NCI-H774 (cell line): Measurements from ENCODE around the gene BAG5.

Source experiments
- DNase-seq: peaks from one replicate; lab custom pipeline; 2025; lab: John Stamatoyannopoulos, UW

Gene BAG5

GRCh38 chr14:103509864-103510723, 52.4 kb downstream of the BAG5 start:
- no peak for DNase-seq

GRCh38 chr14:103508521-103509329, 53.7 kb downstream of the BAG5 start:
- no peak for DNase-seq

- DNase-seq = no peak
Observed at GRCh38 chr14:103507751-103508150, 54.7 kb downstream of the BAG5 start.
